HTERT RPE-1 (cell line): ENCODE measurements around the gene TSPAN9.

Source experiments
- in situ Hi-C: fragments of 300-500 bp; cut with MboI; formaldehyde crosslinking; loops from 4 replicates; pipeline ENCODE4 v1.14.3; 2020; ENCODE audit warnings: low sequenced_read_pairs

The TSPAN9 gene

DNA sequence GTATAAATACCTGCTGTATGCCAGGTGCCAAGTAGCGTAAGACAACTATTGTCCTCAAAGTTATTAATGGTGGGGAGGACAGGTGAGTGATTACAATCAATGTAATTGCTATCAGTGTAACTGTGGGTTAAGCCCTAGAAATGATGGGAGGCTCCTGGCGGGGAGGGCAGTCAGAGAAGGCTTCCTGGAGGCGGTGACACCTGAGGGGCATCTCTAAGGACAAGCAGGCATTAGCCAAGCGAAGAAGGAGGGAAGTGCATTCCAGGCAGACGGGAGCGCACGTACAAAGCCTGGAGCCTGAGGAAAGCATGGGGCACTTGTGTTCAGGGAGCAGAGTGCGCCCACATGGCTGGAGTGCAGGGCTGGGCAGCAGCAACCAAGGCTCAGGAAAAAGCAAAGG lies 230.9 kb downstream of the TSPAN9 start:
- in situ Hi-C loops, result no loop called here

DNA sequence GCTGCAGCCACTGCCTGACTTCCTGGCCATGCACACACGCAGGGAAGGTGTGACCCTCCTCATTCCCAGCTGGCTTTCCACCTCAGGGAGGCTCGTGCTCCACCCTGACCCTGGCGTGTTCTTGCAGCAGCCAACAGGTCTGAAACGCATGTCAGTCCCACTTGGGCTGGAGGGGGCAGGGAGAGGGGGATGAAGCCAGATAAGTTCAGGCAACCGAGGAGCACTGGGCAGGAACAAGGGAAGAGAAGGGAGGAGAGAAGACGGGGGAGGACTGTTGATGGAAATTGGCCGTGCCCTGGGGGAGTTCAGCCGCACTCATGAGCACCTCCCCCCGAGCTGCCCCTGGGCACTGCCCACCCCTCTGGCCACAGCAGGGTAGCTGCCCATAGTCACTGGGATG lies 231.4 kb downstream of the TSPAN9 start:
- in situ Hi-C loops, result no loop called here

DNA sequence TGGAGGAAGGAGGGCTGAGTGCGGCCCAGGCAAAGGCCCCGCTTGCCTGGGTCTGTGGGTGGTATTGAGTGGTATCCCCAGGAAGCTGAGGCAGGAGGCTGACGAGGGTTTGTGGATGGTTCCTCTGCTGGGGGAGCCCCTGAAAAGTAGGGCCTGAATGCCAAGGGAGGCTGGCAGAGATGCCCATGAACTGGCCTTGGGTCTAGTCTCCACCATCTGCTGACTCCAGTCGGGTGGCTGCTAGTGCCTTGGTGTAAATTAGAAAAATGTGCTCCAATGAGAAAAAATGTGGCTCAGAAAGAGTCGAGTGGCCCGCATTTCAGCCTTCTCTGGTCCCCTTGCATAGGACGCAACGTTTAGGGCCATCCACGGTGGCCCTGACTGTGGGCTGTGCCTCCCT lies 232.6 kb downstream of the TSPAN9 start:
- in situ Hi-C loops, result no loop called here

DNA sequence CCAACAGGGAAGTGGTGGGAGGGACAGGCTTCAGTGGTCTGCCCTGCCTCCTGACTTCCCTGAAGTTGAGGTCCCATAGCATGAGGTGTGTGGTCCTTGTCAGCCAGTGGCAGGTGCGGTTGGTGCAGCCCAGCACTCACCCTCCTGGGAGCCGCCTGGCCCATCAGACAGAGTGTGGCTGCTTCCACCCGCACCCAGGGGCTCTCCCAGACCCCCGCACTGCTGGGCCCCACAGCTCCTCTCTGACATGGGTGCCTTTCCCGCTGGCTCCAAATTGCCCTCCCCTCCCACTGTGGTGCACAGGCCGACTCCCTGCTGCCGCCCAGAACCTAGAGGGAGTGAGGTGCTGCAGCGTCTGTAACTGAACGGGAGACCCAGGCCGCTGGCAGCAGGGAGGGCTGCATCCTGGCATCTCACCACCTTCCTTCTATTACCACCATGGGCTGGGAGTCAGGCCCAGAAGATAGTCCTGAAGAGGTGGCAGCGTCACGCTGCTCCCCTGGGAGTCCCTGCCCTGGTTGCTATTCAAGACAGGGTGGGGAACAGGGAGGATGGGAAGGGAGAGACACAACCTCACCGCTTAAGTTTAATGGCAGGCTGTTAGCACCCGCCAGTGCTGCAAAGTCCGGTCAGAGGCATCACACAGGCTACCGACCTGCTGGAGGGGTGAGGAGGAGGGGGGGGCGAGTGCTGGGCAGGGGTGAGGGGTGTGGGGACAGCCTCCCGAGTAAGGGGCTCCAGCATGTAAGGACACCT lies 233.3 kb downstream of the TSPAN9 start:
- in situ Hi-C loops, result no loop called here

DNA sequence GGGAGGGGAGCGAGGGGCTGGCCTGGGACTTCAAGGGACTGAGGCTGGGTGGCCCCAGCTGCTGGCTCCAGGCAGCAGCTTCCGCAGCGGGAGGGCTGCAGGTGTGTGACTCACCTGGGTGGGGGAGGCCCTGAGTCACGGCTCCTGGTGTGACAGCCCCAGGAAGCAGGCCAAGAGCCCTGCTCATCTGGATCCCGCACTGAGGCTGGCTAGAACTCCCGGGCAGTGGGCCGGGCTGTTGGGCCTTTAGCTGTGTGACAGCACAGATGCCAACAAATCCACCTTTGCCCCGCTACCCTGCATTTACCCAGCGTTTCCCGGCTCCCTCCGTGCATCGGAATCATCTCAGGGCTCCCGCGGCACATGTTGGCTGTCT lies 233.8 kb downstream of the TSPAN9 start:
- in situ Hi-C loops, result no loop called here

DNA sequence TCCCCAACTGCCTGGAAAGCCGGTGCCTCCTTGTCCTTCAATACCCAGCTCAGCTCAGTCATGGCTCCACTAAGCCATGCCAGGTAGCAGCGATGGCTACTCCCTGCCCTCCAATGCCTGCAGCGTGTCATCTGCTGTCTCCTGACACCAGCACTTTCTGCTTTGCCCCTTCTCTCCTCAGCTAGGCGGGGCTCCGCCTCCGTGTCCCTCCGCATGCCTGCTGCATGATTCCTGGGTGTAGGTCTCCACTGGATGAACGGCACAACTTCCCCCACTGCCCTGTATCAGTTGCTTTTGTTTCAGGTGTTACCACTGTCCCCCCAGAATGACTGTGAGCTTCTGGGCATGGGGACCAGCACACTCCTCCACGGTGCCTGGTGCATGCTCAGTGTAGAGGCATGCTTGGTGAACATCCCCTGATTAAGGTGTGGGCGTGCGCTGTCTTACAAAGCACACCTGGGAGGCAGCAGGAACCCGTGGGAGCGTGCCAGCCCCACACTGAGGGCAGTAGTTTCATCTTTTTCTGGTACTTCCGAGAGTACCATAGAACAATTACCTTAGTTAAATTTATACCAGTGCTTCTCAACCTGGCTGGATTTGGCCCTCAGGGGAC lies 234.4 kb downstream of the TSPAN9 start:
- in situ Hi-C loops, result no loop called here

DNA sequence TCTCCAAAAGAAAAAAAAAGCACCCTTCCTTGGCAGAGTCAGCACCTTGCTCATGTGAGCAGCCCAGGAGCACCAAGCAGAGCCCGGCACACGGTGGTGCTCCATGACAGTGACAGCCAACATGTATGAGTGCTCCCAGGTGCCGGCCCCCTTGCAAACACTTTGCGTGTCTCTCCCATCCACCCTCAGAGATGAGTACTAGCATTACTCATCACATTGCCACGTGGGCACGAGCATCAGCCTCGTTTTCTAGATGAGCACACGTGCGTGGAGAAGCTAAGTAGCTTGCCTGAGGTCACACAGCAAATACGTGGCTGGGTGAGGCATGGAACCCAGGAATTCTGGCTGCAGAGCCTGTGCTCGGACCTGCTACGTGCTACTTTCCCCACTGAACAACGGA lies 235.9 kb downstream of the TSPAN9 start:
- in situ Hi-C loops, result no loop called here

DNA sequence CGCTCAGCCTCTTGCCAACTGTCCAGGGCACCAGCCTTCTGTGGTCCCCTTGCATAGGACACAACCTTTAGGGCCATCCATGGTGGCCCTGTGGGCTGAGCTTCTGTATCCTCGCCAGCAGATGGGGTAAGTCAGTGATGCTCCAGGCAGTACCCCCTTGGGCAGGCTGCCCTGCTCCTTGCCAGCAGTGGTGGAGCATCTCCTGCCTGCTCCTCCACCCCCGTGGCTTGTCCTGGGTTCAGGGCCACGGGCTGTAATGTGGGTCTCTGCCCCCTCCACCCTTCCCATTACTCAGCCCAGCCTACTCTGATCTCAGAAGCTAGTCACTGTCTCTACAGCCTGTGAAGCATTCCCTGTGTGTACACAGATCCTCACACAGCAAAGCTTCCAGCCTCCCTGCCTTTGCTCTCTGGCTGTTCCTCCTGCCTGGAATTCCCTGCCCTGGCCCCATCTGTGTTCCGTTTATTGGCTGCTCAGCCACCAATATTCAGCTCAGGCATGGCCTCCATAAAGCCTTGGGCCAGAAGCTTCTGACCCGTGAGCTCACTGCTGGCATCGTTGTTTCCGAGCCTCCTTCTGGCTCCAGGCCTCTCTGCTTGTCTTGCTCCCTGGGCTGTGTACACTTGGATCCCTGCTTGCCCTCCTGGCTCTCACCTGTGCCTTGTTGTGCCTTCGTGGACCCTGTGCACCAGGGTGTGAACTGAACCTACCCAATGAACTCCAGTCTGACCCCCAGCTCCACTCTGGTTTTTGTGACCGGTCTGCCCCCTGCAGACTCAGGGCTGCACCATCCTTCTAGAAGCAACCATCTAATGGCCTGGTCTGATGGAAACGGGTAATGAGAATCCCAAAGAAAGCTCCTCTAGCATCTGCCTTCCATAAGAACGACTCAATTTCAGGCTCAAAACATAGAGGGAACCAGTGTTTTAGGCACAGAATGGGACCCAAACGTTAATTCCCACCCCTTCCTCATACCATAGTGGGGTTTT lies 236.8 kb downstream of the TSPAN9 start:
- in situ Hi-C loops, result no loop called here

DNA sequence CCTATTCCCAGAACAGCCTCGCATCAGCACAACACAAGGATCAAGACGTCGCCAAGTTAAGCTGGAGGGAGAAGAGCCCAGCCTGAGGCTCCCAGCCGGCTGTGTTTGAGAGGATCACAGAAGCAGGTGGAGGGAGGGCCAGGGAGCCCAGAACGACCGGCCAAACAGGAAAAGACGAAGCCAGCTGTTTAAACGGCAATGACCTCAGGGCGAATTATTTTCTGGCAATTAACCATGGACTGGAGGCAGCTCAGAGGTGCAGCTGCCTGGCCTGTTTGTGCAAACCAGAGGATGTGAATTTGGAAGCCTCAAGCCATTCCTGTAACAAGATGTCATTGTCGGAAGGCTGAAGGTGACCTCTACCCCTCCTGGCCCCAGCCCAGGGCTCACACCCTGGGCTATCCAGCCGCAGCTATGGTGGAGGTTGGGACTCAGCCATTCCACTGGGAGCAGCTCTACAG lies 238.1 kb downstream of the TSPAN9 start:
- in situ Hi-C loops, result no loop called here

DNA sequence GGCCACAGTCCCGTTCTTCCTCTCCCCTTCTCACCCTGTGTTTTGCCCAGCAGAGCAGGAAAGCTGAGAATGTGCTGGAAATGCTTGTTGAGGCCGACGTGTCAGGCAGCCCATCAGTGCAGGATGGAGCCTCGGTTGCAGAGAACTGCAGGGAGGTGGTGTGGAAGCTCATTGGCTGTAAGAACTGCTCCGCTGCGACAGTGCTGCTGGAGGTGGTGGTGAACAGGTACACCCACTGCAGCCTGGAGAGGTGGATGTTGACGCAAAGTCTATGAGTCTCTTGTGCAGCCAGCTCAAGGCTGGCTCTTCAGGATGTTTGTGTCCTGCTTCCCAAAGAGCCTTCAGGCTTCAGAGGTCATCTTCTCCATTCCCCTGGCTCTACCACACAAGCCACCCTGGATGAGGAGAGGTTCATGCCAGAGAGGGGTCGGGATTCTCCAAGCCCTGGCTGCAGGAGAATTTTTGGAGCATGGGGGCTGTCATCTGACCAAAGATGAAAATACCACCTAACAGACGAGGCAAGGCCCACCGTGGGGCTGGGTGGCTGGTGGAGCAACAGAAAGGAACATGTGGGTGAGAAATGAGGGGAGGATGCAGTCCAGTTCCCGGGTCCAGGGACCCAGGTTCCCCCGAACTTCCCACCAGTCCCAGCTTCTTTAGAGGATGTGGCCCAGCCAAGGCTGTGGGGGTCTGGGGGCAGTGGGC lies 239.7 kb downstream of the TSPAN9 start:
- in situ Hi-C loops, result no loop called here

DNA sequence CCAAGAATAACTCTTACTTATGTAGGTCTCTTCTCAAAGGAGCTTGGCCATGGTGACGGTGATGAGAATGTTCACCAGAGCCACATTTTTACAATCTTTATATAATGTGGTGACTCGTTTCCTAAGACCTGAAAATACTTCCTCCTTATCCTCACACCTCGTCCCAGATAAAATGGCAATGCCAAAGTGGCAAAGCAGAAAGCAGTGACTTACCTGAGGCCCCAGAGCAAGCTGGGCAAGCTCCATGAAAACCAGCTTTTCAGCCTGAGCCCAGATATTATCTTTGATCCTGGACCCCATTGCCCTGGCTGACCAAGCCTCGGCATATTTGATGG lies 240.3 kb downstream of the TSPAN9 start:
- in situ Hi-C loops, result no loop called here

DNA sequence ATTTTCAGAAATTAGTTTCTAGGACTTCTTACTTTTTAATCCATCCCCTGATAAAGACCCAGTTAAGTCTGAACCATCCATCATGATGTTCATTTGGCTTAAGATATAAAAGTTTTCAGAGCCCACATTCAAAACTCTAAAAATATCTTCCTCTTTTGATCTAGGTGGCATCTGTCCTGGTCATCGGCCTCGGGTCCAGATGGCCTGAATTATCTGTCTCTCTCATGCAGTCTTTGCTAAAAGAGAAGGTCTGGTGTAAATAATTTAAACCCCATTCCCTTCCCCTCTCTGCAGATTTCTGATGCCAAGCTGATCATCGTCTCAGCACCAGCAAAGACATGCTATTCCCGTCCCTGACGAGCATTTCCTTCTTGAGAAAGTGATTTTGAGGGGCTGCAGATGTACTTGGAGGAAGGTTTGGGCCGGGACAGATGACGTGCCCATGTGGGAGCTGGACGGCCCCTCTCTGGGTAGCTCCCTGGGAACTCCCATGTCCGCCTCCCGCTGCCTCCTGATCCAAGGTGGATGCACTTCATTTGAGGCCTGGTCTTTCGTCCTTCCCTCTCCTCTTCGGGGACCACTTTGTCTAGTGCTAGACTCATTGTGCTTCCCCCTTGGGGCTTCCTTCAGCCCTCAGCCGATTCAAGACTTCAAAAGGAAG lies 240.8 kb downstream of the TSPAN9 start:
- in situ Hi-C loops, result no loop called here

DNA sequence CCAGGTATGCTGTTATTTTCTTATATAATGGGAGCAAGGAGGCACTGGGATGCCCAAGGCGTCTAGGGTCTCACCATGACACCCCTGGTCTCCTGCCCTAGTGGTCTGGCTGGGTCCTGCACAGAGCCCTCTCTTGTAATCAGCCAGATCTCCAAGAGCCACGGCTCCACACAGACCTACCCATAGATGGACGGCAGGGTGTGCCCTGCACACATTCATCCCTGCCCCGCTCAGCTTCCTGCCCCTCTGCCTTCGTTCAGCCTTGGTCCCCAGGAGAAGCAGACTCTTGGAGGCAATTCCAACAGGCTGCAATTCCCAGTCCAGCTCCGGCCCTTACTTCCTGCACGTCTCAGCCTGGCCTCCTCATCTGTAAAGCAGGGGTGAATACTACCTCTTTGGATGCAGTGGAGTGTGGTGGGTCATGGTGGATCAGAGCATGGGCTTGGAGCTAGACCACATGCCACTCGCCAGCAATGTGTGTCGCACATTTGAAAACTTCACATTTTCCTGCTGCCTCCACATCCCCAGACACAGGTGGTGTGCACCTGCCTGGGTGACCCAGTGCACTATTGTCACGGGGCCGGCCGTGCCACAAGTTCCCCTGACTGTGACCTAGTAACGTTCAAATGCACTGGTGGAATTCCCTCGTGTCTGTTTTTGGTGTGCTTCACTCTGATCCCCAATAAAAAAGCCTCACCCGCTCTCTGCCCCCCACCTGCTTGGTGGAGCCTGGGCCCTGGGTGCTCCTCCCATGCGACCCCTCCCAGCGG lies 242.7 kb downstream of the TSPAN9 start:
- in situ Hi-C loops, result no loop called here

DNA sequence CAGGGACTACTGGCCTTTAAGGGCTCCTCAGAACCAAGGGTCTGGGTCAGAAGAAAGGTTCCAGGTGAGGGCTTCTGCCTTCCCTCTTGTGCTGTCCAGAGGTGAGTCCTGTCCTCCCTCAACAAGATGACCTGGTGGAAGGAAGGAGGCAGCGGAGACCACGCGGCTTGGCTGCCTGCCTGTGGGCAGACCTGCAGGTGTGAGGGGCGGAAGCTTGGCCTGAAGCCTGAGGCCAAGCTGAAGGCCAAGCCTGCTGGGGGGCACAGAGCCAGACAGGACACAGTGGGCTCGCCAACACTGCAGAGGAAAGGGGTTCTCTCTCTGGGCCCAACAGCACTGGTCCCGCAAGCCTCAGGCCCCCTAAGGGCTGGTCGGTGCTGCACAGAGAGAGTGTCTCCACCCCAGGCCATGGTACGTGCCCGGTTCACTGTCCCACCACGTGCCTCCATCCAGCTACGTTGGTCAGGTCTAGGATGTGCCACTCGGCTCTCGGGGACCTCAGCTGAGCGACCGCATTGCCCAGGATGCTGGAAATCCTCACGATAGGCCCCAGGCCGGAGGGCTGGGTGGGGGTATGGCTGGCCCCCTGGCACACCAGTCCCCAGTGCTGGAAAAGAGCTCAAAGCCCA lies 243.8 kb downstream of the TSPAN9 start:
- in situ Hi-C loops, result no loop called here

DNA sequence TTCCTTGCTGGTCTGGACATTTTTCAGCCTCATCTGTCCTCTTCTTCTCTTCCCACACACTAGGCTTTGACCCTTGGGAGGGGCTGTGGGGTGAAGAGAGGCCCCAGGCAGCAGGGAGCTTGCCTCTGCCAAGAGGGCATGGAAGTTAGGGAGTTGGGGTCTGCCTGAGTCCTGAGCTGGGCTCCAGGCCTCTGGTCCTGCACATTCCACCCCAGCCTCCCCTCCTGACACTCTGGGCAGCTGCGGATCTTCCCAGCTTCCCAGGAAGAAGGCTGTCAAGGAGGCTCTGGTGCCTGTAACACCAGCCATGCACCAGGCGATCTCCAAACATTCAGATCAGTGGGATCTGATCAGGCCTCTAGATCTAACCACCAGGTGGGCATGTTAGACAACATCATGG lies 244.7 kb downstream of the TSPAN9 start:
- in situ Hi-C loops, result no loop called here

DNA sequence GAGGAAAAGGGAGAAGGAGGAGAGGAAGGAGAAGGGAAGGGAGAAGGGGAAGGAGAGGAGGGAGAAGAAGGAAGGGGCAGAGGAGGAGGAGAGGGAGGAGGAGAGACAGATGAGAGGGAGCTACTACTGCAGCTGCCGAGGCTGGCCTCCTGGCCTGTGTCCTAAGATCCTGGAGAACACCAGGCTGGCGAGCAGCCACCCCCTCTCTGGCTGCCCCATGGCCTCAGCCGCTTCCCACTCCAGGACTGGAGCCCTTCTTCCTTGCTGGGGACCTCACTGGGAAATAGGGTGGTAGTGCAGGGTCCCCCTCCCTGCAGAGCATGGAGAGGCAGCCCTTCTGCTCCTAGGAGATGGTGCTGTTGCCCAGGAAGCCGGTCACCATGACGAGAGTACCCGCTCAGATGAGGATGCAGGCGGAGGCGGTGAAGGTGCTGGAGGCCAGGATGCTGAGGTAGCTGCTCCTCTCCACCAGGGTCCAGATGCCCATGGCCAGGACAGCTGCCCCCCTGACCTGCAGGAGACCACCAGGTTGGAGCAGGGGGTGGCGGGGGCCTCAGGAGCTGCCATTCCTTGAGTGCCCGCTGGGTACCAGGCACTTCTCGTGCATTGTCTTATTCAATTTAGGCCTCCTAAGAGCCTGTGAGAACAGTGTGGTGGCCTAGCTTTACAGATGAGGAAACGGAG lies 246.0 kb downstream of the TSPAN9 start:
- in situ Hi-C loops, result no loop called here

DNA sequence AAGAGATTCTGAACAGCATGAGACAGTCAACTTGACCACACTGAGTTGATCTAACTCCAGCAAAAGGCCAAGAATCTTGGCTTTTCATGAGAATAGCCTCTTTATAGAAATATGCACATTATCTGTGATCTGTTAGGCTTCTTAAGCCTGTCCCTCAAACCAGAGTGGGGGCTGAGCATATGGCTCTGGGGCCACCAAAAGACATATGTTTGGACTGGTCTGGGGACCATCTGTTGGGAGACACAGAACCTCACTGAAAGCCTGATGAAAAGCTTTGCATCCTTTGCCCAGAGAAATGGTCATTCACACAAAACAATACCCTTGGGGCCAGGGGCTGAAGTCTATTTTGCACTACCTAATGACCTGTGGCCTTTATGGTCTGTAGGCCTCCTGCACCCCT lies 248.6 kb downstream of the TSPAN9 start:
- in situ Hi-C loops, result no loop called here

DNA sequence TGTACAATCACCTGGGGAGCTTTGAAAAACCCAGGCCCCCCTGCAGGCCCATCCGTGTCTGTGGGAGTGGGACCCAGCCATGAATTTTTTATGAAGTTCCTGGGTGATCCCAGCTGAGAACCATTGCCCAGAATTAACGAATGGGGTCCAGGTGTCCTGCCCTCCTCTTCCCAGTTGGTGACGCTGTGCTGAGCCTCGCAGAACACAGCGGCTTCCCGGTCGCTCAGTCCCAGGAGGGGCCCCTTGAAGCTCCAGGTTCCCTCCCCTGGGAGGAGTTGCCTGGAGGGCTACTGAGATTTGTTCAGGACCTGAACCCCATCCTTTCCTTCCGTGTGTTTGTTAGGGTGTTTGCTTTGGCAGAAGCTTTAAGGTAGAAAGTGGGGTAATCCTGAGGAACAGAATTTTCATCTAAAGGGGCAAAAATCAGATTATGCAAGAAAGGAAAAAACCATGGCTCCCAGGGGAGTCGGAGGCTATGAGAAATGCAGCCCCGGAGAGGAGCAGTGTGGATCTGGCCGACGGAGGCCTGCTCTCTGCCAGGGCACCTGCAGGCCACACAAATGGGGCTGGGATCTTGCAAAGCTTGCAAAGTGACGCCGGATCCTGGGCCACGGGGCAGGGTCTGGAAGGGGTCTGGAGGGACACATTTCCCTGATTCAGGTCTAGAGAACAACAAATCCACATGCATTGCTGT lies 249.1 kb downstream of the TSPAN9 start:
- in situ Hi-C loops, result no loop called here
